T-helper 2 cell (primary cell): ENCODE measurements around the gene SH3RF2.
"Not testable (repeated sequence)": the region's sequence is repeated elsewhere in the genome, so short reads cannot be mapped to it uniquely, and the experiment has no call there.

Experiments
- DNase-seq, 5 experiments: peaks; one replicate each; pipeline versions ENCODE4 v3.0.0 to v3.0.0-alpha.2; 2012 to 2022
- total RNA-seq, 2 donors: gene quantifications; one replicate each; lab custom pipeline; 2026; lab: John Stamatoyannopoulos, UW

SH3RF2 gene, protein sequence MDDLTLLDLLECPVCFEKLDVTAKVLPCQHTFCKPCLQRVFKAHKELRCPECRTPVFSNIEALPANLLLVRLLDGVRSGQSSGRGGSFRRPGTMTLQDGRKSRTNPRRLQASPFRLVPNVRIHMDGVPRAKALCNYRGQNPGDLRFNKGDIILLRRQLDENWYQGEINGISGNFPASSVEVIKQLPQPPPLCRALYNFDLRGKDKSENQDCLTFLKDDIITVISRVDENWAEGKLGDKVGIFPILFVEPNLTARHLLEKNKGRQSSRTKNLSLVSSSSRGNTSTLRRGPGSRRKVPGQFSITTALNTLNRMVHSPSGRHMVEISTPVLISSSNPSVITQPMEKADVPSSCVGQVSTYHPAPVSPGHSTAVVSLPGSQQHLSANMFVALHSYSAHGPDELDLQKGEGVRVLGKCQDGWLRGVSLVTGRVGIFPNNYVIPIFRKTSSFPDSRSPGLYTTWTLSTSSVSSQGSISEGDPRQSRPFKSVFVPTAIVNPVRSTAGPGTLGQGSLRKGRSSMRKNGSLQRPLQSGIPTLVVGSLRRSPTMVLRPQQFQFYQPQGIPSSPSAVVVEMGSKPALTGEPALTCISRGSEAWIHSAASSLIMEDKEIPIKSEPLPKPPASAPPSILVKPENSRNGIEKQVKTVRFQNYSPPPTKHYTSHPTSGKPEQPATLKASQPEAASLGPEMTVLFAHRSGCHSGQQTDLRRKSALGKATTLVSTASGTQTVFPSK
- 0.62 to 0.94 reads per million in 2 donors for total RNA-seq

DNA sequence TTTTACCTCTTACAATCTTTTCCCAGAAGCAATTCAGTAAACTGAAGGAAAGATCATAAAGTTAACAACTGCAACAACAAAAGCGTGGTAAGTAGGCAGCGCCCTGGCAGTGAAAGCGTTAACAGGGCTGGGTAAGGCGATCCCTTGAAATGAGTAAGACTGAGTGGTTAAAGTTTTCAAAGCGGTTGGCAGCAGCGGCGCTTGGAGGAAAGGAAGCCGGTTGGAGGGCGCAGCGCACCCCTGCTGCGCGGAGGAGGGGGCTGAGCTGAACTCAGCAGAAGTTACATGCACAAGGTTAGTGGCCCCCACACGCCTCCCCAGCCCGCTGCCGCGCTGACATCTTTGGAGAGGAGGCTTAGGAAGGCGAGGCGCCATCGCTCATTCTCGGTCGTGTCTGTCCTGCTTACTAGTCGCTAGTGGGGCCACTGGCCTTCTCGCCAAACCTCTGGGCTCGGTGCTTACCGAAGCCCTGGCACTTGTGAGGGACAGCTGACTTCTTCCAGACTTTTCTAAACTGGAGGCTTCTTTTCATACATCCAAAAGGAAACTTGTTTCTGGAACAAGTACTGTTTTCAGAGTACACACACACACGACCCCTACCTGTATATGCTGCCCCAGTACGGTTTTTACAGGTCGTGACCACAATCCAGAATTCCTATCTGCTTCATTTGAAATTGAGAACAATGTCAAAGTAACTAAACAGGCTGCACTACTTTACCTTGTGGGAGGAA is at the start of gene SH3RF2:
Gene SH3RF2 (plus strand): TSS at position 178 of the 731 bp plus-strand sequence. CDS start 1,351 bp downstream, outside the sequence.
- DNase-seq = peak in 4 of 5 experiments; percentile 4 to 89 (median 12)

DNA sequence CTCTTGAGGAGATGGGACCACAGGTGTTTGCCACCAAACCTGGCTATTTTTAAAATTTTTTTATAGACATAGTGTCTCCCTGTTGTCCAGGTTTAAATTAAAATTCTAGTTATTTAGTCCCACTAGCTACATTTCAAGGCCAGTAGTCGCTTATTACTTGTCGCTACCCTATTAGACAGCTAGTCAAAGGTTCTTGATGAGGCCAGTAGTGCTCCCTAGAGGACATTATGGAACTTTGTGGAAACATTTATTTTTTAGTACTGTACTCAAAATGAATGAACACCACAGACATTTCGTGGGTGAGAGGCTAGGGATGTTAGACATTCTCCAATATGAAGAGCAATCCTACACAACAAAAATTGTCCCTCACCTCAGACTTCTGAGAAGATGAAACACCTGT is 49.2 kb upstream of the SH3RF2 start:
- DNase-seq = no peak

DNA sequence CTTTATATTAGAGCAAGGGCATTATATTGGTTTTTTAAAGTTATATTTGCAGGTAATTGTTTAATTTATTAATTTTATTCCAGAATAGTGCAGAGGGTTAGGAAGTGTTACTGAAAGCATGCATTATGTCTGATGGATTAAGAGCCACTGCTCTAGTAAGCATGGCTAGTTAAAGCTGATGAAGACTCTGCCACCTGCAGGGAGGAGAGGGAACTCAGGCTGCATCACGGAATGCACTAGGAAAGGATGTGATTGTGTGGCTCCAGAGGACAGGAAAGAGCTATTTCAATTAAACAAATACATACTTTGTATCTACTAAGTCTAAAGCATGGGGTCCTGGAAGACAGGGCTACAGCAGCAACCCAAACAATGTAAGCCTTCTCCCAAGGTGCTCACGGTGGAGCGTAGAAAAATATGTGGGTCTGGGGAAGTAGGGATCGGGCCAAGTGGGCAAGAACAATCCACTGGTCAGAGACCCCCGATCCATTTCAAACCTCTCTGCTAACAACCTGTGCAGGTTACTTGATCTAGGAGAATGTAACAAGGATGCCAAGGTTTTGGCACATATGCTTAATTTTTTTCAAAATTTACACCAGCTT is 48.3 kb upstream of the SH3RF2 start:
- DNase-seq = peak in 1 of 5 experiments; percentile 29

DNA sequence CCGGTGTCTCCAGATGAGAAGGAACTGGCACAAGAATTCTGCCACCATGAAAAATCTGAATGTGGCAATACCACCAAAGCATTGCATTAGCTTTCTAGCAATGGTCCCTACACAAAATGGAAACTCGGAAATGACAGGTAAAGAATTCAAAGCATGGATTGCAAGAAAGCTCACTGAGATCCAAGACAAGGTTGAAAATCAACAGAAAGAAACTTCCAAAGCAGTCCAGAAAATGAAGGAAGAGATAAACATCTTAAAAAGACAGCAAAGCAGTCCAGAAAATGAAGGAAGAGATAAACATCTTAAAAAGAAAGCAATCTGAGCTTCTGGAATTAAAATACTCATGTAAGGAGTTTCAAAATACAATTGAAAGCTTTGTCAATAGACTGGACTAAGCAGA is 46.8 kb upstream of the SH3RF2 start:
- DNase-seq = no peak

DNA sequence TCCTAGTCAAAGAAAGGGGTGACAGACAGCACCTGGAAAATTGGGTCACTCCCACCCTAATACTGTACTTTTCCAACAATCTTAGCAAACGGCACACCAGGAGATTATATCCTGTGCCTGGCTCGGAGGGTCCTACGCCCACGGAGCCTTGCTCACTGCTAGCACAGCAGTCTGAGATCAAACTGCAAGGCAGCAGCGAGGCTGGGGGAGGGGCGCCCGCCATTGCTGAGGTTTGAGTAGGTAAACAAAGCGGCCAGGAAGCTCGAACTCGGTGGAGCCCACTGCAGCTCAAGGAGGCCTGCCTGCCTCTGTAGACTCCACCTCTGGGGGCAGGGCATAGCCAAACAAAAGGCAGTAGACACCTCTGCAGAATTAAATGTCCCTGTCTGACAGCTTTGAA is 45.0 kb upstream of the SH3RF2 start:
- DNase-seq = not testable (repeated sequence)

DNA sequence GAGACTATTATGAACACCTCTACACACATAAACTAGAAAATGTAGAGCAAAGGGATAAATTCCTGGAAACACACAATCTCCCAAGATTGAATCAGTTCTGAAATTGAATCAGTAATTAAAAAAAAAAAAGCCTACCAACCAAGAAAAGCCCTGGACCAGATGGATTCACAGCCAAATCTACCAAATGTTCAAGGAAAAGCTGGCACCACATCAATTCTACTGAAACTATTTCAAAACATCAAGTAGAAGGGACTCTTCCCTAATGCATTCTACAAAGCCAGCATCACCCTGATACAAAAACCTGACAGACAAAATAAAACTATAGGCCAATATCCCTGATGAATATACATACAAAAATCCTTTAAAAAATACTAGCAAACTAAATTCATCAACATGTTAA is 38.2 kb upstream of the SH3RF2 start:
- no peak for DNase-seq

DNA sequence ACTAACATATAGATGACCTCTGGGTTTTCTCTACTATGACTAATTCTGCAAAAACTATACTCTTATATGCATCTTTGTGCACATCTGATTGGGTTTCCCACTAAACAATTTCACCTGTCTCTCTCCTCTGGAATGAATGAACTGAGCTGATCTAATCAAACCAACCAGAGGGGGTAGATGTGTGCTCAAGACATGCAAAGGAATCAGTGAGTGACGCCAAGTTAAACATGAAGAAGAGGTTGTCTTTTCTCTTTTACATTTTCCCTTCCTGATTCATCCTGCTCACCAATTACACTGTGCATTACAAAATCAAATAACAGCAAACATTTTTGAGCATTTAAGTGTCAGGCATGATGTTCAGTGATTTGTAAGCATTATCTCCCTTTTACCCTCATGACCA is 34.0 kb upstream of the SH3RF2 start:
- DNase-seq = no peak

DNA sequence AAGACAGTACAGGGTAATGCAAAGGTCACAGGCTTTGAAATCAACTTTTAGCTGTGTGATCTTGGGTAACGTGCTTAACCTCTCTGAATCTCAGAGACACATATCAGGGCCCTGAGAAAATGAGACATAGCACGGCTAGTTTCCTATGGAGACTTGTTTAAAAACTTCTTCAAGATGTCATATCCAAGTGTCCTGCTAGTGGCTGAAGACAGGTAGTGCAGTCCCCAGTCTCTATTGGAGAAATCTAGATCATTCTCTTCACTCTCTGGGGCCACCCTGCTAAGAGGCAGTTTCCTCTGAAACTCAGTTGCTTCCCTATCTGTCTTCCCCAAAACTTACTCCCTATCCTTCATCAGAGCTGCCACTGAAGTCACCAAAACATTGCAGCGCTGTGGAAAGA is 33.3 kb upstream of the SH3RF2 start:
- peak in 1 of 5 experiments; percentile 3 for DNase-seq

DNA sequence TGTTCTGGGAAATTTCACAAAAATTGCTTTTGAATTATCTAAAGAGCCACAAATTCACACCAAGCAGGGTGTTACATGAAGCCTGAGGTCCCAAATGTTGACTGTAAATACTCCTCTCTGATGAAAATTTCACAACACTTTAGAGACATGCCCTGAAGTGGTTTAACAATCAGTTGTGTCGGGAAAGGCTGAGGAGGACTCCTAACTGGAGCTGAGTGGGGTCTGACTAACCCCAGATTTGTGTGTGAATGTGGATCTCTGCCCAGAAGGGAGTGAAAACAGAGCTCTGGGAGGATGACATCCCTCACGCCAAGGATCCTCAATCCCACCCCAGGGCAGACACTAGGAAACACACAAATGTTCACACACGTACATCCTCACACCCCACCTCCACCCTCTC is 32.5 kb upstream of the SH3RF2 start:
- DNase-seq = no peak

DNA sequence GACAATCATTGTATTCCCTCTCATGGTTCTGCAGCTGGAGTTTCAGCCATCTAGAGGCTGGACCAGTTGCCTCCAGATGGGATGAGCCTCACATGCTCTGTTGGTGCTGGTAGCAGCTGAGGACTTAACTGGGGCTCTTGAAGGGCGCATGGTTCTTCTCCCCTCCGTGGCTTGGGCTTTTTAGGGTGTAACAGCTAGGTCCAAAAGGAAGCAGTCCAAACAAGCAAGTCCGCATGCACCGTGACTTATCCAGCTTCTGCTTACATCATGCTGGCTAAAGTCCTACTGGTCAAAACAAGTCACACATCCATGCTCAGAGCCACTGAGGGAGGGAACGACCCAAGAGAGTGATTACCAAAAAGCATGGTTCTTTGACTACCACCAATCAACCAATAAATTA is 31.6 kb upstream of the SH3RF2 start:
- DNase-seq = no peak

DNA sequence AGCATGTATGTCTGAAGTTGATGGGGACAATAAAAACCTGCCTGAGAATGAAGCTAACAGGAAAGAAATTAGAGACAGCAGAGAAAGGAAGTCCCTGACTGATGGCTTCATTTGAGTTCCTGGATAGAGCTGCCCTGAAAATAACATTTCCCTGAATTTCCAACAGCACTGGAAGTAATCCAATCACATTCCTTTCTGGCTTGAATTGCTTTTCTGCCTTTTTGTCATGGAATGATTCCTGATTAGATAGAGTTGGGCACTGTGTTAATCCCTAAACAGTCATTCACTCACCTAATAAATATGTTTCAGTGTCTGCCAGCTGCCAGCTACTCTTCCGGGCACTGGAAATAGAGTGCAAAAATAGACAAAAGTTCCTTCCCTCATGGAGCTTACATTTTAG is 30.0 kb upstream of the SH3RF2 start:
- DNase-seq = no peak

DNA sequence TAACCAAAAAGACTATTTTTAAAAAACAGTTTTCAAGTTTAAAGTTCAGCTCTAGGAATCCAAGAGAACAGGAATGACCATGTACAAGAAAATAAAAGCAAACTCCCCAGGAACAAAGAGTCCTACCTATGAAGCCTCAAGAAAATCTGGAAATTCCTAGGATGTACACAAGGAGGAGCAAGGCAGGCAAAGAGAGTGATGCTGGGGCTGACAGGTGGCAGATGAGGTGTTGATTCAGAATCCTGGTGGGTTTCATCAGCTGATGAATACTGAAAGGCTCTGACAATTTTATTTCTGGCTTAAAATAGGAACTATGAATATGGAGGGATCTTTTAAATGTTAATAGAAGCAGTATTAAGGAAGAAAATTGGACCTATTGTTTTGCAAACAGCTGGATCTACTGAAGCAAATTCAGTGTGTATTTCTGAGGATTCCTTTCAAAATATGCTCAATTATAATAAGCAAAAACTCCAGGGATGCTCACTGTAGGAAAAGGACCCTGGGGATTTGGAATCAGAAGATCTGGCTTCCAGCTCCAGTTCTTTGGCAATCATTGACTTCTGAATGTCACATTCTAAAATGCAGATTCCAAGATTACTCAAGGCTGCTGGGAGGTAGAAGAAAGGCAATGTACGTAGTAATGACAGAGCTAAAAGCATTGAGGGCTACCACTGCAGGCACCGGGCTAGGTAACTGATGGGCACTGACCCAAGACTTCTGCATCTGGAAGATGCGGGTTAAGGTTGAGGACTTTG is 28.0 kb upstream of the SH3RF2 start:
- no peak for DNase-seq

DNA sequence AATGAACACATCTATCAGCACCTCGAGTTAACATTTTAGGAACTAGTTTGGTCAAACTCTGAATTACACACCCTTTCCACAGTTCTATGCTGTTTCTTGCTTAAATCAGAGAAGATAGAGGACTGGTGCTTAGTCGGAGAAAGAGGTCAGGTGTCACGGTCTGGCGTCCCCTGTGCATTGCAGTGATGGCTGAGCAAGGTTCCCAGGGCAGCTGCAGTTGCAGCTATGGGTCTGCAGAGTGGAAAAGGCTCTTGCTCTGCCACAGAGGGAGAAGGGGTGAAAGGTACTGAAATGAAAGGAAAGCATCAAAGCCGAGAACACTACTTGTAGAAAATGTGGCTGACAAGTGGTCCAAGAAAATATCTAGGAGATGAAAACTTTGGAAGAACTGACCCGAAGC is 25.2 kb upstream of the SH3RF2 start:
- no peak for DNase-seq

DNA sequence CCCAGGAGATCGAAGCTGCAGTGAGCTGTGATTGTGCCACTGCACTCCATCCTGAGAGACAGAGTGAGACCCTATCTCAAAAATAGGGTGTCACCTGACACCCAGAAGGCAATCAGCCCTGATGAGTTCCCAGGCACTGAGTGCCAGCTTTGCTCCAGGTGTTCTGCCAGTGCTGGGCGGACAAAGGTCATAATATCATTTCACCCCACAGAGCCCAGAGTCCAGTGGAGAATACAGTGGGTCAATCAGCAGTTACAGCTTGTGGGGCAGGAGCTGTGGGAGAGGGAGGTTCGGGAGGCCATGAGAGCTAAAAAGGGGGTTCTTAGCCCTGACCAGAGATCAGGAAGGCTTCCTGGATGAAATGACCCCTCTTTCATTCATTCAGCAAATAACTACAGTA is 24.4 kb upstream of the SH3RF2 start:
- DNase-seq = no peak

DNA sequence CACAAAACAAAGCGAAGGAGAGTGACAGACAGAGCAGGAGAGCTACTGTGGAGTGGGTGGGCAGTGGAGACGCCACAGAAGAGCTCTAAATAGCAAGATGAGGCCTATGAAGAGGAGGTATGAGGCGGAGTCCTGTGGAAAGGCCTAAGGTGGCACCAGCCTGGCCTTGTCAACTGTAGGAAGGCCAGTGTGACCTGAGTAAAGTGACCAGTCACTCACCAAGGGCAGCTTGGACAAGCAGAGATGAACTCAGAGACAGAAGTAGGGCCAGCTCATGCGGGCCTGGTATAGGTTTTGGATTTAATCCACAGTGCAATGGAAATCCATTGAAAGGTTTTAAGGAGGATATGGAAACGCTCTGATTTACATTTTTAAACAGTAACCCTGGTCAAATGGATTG is 23.8 kb upstream of the SH3RF2 start:
- DNase-seq = no peak

DNA sequence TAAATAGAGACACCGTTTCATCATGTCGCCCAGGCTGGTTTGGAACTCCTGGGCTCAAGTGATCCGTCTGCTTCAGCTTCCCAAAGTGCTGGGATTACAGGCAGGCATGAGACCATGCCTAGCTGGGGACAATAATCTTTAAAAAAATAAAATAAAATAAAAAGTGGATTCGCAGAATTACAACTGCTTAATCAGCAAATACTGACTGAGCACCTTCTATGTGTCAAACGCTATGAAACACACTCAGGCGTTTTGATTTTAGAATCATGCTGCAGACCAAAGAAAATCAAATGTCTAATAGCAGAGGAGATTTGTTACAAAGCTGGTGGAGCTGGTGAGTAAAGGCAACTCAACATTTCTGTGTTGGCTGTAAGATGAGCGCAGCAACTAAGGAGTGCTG is 22.7 kb upstream of the SH3RF2 start:
- no peak for DNase-seq

DNA sequence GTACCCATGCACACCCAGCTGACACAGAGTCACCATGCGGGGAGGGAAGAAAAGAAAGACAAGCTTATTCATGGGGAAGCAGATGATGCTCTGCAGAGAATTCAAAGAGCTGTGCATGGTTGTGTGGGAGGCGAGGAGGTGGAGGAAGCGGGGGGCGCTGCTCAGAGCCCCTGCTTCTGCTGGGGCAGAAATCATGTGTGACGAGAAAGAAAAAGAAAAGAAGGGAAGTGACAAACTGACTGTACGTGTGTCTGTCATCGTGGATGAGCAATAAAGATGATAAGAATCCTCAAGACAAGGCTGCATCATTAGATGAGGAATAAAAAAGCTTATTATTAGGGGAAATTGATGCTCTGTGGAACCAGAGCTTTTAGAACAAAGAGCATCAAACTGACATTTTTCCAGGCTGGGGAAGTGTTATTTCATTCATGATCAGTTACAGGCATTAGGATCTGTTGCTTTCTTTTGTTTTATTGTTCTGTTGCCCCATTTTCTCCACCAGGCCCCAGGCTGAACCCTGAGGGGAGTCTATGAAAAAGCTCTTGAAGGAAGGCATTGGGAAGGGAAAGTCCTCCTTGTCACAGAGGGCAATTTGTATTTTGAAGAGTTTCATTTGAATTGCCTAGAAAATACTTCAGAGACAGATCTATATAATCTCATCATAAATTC is 20.3 kb upstream of the SH3RF2 start:
- DNase-seq = no peak

DNA sequence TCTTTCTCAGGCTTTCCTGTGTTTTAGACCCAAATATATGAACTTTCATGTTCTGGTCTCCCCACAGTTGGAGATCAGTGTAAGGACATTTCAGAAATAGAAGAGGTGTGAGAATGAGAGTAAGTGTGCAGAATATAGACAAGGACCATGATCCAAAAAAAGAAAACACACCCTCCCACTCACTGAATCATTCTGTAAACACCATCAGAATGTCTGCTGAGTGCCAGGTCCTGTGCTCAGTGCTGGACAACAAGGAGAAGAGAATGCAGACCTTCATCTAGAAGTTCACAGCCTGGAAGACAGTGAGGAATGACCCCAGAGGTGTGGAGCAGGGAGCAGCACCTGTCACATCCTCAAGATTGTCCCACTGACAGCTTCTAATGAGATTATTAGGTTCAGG is 19.1 kb upstream of the SH3RF2 start:
- no peak for DNase-seq

DNA sequence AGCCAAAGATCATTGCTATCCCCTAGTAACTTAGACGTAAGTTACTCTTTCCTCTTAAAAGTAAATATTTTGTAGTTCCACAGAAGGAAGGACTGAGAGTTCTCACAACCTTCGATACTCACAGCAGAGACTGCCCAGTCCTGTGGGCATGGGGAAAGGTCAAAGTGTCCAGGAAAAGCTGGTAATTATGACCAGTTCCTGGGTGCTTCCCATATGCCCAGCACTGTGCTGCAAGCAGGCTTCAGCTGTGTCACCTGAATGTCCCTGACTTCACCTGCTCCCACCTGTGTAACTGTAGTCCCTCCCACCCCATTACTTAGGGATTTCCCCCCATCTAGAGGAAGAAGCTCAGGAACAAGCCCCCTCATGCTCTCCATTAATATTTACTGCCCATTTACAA is 18.0 kb upstream of the SH3RF2 start:
- no peak for DNase-seq

DNA sequence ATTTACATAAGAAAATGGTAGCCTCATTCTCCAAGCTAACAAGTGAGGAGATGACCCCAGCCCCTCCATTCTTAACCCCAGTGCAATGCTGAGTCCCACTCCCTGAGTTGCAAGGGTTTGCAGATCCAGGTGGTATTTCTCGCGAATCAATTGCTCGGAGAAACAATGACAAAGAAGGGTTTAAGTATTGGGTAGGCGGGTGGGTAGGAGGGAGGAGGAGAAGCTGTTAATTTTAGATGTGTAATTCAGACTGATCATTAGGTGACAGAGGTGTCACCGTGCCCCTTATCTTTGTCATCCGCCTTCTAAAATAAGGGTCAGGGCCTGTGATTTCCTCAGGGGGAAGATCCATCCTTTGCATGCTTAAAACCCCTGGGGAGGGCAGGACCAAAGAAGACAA is 17.0 kb upstream of the SH3RF2 start:
- DNase-seq = no peak

DNA sequence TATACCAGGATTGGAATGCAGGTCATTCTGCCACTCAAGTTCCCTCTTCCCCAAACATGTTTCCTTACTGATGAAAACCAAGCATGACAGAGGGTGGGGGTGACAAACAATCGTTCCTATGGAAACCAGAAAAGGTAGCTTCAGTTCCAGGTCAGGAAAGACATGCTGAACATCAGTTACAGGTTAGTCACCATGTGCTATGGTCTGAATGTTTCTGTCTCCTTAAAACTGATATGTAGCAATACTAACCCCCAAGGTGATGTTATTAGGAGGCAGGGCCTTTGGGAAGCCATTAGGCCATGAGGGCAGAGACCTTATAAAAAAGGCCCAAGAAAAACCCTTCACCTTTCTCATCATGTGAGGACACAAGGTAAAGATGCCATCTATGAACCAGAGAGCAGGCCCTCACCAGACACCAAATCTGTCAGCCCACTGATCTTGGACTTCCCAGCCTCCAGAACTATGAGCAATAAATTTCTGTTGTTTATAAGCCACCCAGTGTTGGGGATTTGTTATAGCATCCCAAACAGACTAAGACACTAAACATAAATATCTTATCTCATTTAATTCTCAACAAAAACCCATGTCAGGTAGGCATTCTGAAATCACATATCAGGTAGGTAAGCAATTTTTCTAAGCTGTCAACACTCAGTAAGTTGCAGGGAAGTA is 15.7 kb upstream of the SH3RF2 start:
- DNase-seq = no peak
